NCI-H2081 (cell line): ENCODE data around the gene CD300A.
"Not testable (repeated sequence)": the region's sequence is repeated elsewhere in the genome, so short reads cannot be mapped to it uniquely, and the experiment has no call there.

ENCODE experiments used
- DNase-seq, 2 experiments: peaks; one replicate each; lab custom pipeline; 2025; lab: John Stamatoyannopoulos, UW

CD300A gene

GRCh38 chr17:74518413-74518981 lies 52.1 kb downstream of the CD300A start:
- DNase-seq, result not testable (repeated sequence)

DNA sequence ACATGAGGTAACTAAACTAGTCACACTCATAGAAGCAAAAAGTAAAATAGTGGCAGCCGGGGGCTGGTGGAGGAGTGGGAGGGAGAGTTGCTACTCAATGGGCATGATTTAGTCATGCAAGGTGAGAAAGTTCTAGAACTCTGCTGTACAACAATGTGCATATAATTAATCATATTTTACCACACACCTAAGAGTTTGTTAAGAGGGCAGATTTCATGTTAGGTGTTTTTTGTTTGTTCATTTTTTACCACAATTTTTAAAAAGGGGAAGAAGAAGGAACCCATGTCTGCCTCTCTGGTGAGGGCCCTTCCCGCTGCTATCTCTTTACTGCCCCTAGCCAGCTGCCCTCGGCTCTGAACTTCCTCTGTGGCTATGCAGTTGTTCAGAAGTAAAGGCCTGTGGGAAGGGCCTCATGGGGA lies 53.6 kb downstream of the CD300A start:
- DNase-seq, result no peak

- no peak for DNase-seq
These were observed 54.5 kb downstream of the CD300A start for GRCh38 chr17:74520790-74521480.

GRCh38 chr17:74521701-74522201 lies 55.3 kb downstream of the CD300A start:
- DNase-seq, result no peak

DNA sequence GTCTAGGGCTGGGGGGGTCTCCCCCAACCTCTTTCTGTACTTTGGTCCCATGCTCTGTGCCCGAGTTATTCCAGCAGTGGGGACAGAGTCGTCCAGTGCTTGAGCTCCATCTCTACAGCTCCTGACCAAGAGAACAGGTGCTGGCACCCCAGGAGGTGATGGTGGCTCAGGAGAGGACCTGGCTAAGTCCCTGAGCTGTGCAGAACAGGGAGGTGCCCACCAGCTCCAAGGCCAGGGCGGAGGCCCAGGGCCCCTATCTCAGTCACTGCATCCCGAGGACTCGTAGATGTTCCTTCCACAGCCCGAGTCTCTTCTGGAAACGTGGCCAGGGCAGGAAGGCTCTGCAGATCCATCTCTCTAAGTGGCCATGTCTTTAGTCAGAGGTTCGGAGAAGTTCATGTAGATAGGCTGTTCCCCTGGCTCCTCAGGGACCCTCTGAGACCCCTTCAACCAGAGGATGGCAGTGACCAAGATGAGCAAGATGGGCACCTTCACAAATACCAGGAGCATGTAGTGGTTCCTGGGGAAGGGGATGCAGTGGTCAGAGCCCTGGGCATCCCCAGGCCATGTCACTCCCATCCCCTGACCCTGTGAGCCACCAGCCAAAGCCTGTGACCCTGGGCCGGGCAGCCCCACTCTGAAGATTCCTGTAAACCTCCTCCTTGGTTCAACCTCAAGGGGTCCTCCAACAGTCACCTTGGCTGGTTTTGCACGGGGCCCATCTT lies 56.1 kb downstream of the CD300A start:
- no peak for DNase-seq

DNA sequence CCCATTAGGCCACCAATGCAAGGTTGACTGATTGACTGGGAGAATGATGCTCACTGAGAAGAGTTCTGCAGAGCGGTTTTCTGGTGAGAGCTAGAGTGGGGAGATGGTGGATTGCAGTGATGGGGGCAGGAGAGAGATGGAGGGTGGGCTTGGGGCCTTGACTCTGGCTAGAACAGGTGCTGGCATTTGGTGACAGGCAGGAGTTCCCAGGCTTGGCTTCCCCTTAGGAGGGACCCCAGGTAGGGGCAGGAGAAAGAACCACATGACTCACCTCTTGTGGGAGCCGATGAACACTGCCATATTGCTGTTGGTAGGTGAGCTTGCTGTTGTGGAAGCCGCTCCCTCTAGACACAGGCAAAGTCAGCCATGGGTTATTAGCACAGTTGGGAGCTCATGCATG lies 56.9 kb downstream of the CD300A start:
- no peak for DNase-seq

- no peak for DNase-seq
These were observed 58.4 kb downstream of the CD300A start for GRCh38 chr17:74524653-74525464.

- DNase-seq, result no peak
These were observed 59.0 kb downstream of the CD300A start for GRCh38 chr17:74525465-74525725.

DNA sequence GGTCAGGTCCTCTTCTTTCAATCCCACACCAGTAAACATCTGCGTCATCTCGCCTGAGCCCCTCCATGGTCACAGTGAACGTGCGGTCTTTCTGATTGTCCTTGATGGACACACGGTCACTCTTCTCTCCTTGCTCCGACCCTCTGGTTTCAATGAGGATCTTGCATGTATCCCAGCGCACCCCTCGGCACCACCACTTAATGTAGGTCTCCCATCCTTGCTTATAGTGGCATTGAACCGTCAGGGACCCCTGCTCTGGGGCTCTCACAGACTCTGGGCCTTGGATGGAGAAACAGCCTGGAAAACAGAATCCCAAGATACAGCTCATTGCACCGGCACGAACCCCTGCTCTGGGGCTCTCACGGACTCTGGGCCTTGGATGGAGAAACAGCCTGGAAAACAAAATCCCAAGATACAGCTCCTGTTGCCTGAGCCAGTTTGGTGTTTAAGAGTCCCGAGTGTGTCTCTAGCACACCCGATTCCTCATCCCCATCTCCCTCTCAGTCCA lies 59.4 kb downstream of the CD300A start:
- no peak for DNase-seq

GRCh38 chr17:74526681-74527080 lies 60.2 kb downstream of the CD300A start:
- no peak for DNase-seq

GRCh38 chr17:74527081-74527480 lies 60.6 kb downstream of the CD300A start:
- DNase-seq, result no peak

DNA sequence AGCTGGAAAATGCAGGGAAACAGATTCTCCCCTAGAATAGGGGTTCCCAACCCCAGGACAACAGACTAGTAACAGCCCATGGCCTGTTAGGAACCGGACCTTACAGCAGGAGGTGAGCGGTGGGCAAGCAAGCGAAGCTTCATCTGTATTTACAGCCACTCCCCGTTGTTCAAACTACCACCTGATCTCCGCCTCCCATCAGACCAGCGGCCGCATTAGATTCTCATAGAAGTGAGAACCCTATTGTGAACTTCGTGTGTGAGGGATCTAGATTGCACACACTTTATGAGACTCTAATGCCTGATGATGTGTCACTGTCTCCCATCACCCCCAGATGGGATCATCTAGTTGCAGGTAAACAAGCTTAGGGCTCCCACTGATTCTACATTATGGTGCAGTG lies 61.3 kb downstream of the CD300A start:
- no peak for DNase-seq

DNA sequence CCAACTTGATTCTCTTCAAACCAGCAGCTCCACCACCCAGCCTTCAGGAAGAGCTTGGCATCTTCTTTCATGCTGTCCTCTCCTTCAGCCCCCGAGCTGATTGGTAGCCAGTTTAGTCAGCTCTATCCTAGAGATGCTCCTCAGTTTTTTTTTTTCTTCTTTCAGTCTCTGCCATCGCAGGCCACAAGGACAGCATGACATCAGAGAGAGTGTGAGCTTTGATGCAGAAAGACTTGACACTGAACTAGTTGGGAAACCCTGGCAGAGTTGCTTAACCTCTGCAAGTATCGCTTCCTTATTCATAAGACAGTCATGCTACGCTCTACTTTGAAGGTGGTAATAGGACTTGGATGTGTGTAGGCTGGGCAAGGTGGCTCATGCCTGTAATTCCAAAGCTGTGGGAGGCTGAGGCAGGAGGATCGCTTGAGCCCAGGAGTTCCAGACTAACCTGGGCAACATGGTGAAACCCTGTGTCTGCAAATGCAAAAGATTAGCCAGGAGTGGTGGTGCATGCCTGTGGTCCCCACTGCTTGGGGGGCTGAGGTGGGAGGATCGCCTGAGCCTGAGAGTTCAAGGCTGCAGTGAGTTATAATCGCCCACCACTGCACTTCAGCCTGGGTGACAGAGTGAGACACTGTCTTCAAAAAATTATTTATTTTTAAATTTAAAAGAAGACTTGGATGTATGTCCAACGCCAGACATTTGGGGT lies 62.2 kb downstream of the CD300A start:
- no peak for DNase-seq

- DNase-seq, result no peak
These were observed 62.8 kb downstream of the CD300A start for GRCh38 chr17:74529243-74529642.

GRCh38 chr17:74530831-74531150 lies 64.4 kb downstream of the CD300A start:
- no peak for DNase-seq

GRCh38 chr17:74531231-74531761 lies 64.9 kb downstream of the CD300A start, which contains the start of gene CD300LB:
CD300LB (minus strand) TSS chr17:74531475; CDS start chr17:74531350, 125 bp downstream.
- DNase-seq, result no peak

- DNase-seq, result peak in 1 of 2 experiments; percentile 51
These were observed 65.7 kb downstream of the CD300A start for GRCh38 chr17:74532115-74532514.
